HG03097 (cell line): ENCODE results near the gene CYP4F2.
A peak's percentile ranks its signal among the peaks of the same experiment; 100 is the strongest.
"Not testable (repeated sequence)": the region's sequence is repeated elsewhere in the genome, so short reads cannot be mapped to it uniquely, and the experiment has no call there.

Source experiments
- ATAC-seq: cut with Tn5 transposase; IDR thresholded peaks from one replicate; pipeline ENCODE4 v1.9.1; 2021; ENCODE audit not compliant: unreplicated experiment, low FRiP score

CYP4F2 gene

DNA sequence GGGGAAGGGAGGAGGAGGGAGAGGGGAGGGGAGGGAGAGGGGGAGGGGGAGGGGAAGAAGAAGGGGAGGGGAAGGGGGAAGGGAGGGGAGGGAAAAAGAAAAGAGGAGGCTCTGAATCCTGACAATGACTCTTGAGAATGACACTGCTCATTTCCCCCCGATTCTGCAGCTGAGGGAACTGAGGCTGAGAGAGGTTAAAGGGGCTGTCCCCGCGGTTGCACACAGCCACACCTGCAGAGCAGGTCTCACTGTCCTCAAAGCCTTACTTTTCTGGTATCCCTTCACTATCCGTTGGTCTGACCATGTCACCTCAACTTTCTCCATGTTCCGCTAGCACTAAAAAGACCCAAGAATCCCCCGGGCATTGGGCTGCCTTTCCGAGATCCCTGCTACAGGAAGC lies 35.4 kb downstream of the CYP4F2 start:
- no peak for ATAC-seq

DNA sequence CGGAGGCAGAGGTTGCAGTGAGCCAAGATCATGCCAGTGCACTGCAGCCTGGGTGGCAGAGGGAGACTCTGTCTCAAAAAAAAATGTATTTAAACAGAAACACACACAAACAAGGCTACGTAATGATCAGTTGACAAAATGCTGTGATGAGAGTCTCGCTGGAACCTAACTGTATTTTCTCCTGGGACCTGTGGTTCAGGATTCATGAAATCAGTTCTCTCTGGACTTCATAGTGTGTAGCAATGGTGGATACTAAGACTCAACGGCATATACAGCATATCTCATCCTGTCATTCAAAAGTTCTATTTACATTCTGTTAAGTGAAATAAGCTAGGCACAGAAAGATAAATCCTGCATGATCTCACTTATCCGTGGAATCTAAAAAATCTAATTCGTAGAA lies 37.4 kb downstream of the CYP4F2 start:
- ATAC-seq = no peak

DNA sequence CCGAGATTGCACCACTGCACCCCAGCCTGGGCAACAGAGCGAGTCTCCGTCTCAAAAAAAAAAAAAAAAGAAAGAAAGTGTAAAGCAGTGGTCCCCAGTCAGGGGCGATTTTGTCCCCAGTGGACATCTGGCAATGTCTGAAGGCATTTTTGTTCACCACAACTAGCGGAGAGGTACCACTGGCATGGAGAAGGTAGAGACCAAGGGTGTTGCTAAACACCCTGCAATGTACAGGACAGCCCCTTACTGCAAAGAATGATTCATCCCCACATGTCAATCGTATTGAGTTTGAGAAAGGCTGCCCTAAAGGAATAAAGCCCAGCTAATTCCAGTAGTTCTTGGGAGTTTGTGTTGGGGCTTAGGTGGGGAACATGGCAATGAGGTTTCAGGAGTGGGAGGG lies 38.7 kb downstream of the CYP4F2 start:
- no peak for ATAC-seq

DNA sequence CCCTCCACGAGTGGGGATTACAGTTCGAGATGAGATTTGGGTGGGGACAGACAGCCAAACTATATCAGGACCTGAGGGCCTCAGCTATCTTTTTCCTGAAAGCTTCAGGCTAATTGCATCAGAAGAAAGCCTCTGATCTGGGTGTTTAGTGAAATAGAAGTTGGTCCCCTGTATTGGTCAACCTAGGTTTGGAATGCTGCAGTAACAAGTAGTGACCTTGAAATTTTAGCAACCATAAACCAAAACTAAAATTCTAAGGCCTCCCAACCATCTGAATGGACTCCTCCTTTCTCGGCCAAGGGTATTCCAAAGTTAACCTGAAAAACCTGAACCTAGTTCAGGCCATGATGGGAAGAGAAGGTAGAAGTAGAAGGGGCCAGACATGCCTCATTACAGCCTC lies 47.5 kb downstream of the CYP4F2 start:
- ATAC-seq = no peak

DNA sequence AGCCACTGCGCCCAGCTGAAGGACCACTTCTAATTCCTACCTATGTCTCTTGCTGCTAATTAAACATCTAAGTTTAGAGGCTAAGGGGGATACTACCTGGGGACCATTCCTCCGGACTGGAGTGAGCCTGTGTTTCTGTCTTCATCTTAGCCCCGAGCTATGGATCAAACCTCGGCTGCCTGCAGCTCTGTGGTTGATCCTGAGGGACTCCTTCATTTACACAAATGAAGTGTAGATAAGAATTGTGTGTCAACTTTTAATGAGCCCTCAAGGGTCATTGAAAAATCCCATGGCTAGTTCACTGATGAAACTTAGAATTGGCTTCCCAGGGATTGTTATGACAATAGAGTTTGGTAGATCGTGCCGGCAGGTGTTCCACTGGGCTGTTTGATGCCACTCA lies 51.0 kb downstream of the CYP4F2 start:
- no peak for ATAC-seq

DNA sequence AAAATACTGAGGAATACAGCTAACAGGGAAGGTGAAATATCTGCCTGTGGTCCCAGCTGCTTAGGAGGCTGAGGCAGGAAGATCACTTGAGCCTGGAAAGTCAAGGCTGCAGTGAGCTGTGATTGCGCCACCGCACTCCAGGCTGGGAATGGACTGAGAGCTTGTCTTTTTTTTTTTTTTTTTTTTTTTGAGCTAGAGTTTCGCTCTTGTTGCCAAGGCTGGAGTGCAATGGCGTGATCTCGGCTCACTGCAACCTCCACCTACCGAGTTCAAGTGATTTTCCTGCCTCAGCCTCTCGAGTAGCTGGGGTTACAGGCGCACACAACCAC lies 54.0 kb downstream of the CYP4F2 start:
- not testable (repeated sequence) for ATAC-seq

DNA sequence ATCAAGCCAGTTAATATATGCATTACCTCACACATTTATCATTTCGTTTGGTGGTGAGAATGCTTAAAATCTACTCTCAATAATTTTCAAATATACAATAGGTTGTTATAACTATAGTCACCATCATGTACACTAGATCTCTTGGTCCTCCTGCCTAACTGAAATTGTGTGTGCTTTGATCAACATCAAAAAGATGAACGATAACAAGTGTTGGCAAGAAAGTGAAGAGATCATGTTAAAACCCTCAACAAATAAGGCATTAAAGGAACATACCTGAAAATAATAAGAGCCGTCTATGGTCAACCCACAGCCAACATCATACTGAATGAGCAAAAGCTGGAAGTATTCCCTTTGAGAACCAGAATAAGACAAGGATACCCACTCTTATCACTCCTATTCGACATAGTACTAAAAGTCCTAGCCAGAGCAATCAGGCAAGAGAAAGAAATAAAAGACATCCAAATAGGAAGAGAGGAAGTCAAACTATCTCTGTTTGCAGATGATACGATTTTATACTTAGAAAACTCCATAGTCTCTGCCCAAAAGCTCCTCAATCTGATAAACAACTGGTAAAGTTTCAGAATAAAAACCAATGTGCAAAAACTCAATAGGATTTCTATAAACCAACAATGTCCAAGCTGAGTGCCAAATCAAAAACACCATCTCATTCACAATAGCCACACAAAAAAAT lies 54.5 kb downstream of the CYP4F2 start:
- ATAC-seq = no peak

DNA sequence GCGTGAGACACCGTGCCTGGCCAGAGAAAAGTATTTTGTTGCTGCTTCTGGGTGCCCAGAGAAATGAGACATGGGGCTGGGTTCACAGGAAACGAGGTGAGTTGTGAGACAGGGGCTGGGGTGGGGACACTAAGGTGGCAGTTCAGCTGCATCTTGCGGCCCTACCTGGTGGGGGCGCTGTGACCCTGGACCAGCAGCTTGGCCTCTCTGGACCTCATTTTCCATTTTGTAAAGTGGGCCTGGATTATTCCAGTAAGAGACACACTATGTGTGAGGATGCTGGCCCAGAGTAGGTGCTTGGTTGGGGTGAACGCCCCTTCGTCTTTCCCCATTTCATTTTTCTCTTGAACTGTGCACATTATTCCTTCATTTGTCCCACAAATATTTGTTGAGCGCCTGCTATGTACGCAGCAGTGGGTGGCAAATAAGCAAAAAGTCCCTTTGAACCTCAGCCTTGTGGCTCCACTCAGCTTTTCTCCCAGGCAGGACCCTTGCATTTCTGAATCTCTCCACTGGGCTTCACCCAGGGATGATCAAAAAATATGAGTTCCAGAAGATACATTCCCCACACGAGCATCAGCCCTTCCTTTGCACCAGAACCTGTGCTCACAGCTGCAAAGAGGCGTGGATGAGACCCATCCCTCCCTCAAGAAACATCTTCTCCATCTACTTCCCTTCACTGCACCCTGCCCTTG lies 55.9 kb downstream of the CYP4F2 start:
- no peak for ATAC-seq

DNA sequence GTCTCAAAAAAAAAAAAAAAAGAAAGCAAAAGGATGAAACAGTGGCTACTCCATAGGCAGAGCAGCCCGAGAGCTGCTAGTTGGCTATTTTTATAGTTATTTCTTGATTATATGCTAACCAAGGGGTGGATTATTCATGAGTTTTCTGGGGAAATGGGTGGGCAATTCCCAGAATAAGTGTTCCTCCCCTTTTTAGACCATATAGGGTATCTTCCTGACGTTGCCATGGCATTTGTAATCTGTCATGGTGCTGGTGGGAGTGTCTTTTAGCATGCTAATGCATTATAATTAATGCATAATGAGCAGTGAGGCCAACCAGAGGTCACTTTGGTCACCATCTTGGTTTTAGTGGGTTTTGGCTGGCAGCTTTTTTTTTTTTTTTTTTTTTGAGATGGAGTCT lies 57.0 kb downstream of the CYP4F2 start:
- ATAC-seq = no peak

DNA sequence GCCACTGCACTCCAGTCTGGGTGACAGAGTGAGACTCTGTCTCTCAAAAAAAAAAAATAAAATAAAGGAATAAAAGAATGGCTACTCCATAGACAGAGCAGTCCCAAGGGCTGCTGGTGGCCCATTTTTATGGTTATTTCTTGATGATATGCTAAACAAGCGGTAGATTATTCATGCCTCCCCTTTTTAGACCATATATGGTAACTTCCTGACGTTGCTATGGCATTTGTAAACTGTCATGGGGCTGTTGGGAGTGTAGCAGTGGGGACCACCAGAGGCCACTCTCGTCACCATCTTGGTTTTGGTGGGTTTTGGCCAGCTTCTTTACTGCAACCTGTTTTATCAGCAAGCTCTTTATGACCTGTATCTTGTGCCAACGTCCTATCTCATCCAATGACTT lies 58.0 kb downstream of the CYP4F2 start:
- not testable (repeated sequence) for ATAC-seq

DNA sequence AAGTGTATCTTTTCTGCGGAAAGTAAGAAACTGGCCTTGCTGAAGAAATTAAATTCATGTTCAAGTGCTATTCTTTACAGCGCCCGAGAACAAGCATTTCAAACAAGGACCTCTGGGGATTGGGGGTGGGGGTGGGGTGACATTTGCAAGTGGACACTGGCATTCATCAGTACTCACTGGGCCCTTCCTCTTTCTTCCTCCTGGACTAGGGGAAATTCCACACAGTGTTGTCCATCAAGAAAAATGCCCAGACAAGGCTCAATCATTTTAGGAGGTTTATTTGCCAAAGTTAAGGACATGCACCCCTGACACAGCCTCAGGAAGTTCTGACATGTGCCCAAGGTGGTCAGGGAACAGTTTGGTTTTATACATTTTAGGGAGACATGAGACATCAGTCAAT lies 59.5 kb downstream of the CYP4F2 start:
- ATAC-seq = no peak

DNA sequence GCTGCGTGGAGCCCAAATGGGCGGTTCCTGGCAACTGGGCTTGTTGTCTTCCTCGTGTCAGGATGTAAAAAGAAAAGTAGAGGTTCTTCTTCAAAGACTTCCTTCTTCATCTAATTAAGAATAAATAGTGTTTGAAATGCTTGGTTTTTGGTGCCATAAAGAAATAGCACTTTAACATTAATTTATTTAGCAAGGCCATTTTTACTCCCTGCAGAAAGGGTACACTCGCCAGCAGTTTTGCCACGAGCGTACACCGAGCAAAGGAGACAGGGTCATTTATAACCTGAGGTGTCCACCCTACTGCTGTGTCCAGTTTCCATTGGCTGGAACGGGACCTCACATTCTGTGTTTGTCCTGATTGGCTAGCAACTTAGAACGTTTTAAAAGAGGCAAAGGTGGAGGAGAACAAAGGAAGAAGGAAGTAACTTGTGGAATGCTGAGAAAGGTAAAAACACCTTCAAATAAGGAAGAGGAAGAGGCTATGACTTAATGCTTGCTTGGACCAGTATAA lies 60.6 kb downstream of the CYP4F2 start:
- no peak for ATAC-seq

DNA sequence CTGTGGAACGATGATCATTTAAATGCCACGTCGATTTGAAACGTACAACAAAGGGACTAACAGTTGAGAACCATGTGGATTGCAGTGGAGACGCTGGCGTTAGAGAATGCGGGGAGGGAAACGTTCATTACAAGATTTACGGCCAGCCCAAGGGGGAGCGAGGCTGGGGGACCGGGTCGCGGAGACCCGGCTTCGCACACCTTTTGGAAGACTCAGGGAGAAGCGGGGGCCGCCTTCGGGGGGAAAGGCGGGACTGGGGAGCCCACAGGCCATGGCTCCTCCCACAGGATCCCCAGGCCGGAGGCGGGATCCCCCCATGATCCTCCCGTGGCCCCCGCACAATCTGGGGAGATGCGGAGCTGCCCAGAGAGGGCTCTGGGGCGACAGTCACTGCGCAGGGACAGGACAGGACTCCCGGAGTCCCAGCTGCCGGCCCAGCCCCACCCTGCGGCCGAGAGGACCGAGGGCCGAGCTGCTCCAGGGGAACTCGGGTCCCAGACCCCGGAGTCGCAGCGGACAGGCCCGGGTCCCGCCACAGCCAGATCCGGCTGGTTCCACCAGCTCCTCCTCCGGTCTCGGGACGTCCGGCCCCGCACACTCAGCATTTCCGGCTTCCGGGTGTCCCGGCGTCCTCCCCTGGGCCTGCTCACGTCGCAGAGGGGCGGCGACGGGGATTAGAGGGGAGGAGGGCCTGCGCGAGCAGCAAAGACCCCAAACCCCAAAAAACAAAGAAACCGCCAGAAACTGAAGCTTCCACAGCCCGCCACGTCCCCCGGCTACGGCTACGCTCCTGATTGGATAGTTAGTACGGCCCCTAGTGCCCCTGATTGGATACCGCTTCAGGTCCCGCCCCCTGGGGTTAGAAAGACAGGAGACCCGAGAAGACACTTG lies 61.3 kb downstream of the CYP4F2 start:
- ATAC-seq = peak; percentile 95

DNA sequence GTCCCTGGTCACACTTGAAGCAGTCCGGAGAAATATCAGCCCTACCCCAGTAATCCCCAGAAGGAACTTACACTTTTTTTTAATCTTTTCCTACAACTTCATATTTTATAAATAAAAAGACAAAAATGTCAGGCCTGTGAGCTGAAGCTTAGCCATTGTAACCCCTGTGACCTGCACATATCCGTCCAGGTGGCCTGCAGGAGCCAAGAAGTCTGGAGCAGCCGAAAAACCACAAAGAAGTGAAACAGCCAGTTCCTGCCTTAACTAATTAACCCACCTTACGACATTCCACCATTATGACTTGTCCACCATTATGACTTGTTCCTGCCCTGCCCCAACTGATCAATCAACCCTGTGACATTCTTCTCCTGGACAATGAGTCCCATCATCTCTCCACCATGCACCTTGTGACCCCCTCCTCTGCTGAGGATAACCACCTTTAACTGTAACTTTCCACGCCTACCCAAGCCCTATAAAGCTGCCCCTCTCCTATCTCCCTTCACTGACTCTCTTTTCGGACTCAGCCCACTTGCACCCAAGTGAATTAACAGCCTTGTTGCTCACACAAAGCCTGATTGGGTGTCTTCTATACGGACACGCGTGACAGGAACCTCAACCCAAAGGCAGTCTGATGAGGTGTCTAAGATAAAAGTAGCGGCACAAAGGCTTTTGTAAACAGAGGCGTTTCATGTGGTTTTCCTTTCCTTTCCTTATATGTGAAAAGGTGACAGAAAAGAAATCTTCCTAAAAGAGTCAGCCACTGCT lies 62.1 kb downstream of the CYP4F2 start:
- not testable (repeated sequence) for ATAC-seq

DNA sequence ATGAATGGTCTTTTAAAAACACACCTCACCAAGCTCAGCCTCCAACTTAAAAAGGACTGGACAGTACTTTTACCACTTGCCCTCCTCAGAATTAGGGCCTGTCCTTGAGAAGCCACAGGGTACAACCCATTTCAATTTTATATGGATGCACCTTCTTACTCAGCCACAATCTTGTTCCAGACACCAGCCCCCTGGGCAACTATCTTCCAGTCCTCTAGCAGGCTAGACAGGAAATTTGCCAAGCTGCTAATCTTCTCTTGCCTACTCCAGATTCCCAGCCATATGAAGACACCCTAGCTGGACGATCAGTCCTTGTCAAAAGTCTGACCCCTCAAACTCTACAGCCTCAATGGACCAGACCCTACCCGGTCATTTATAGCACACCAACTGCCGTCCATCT lies 63.6 kb downstream of the CYP4F2 start:
- not testable (repeated sequence) for ATAC-seq

DNA sequence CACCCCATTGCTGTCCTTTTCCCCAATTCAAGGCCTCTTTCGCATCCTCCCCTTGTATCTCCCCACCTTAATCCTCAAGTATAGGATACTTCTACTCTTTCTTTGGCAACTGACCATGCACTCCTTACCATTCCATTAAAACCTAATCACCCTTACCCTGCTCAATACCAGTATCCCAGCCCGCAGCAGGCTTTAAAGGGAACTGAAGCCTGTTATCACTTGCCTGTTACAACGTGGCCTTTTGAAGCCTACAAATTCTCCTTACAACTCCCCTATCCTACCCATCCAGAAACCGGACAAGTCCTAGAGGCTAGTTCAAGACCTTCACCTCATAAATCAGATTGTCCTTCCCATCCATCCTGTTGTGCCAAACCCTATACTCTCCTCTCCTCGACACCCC lies 66.2 kb downstream of the CYP4F2 start:
- no peak for ATAC-seq

DNA sequence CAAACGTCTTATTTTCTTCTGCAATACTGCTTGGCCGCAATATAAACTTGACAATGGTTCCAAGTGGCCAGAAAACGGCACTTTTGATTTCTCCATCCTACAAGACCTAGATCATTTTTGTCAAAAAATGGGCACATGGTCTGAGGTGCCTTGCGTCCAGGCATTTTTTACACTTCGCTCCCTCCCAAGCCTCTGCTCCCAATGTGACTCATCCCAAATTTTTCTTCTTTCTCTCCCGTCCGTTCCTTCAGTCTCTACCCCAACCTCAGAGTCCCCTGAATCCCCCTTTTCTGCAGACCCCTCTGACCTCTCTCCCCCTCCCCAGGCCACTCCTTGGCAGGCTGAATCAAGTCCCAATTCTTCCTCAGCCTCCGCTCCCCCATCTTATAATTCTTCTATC lies 68.1 kb downstream of the CYP4F2 start:
- no peak for ATAC-seq

DNA sequence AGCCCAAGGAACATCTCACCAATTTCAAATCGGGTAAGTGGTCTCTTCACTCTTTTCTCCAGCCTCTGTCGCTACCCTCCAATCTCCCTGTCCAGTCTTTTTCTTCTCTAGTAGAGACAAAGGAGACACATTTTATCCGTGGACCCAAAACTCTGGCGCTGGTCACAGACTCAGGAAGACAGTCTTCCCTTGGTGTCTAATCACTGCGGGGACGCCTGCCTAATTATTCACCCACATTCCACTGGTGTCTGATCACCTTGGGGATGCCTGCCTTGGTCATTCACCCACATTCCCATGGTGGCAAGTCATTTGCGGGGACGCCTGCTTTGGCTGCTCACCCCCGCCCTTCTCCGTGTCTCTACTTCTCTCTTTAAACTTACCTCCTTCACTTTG lies 68.6 kb downstream of the CYP4F2 start:
- ATAC-seq = no peak

DNA sequence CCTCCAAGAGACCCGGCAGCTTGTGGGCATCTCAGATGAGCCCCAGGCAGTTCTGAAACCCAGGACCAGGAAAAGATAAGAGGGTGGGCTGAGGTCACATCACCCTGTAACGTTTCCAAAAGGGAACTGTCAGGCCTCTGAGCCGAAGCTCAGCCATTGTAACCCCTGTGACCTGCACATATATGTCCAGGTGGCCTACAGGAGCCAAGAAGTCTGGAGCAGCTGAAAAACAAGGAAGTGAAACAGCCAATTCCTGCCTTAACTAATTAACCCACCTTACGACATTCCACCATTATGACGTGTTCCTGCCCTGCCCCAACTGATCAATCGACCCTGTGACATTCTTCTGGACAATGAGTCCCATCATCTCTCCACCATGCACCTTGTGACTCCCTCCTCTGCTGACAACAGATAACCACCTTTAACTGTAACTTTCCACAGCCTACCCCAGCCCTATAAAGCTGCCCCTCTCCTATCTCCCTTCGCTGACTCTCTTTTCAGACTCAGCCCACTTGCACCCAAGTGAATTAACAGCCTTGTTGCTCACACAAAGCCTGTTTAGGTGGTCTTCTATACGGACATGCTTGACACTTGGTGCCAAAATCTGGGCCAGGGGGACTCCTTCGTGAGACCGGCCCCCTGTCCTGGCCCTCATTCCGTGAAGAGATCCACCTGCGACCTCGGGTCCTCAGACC lies 69.1 kb downstream of the CYP4F2 start:
- ATAC-seq = not testable (repeated sequence)

DNA sequence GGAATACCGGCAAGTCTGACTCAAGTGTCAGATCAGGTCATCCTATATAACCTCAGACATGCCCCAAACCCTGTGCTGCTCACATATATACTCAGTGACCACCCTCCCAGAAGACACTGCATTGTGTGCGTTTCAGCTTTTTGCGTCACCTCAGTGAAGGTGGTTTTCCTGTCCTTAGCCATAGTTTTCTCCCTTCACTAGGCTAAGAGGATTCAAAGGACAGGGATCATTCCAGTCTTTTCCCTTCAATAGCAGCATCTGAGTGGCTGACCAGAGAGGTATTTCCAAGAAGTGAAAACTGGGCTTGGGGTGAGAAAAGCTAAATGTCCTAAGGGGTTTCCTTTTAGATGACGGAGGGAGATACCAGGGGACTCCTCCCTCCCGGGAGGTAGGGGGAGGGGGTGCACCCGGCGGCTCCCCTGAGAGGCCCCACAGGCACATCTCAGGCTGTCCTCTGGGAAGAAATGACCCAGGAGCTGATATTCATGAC lies 69.7 kb downstream of the CYP4F2 start:
- ATAC-seq = no peak
